Placental pericyte (primary cell): ENCODE data around the gene IL24. TPM values are rescaled to one million over a fixed set of nuclear protein-coding genes. Genes with fewer than 3 reads are reported as not detected.

ENCODE experiments used
- total RNA-seq: library from RNA; depleted of rRNA; stranded (reverse); fragments of >200 nt; gene quantifications from 2 replicates; pipeline ENCODE4 v1.2.3, GENCODE V29; 2012

IL24 gene
- 164 and 175 TPM in 2 replicates for total RNA-seq

GRCh38 chr1:206897175-206897574 is at the start of gene IL24:
TSS of gene IL24 (plus strand) at chr1:206897443. CDS start at chr1:206897833, 390 bp downstream.

GRCh38 chr1:206864939-206865671 is 32.1 kb upstream of the IL24 start, which contains the start of gene IL20:
TSS of gene IL20 (plus strand) at chr1:206865623. CDS start at chr1:206865853, 230 bp downstream.

GRCh38 chr1:206921772-206922265 is 24.6 kb downstream of the IL24 start, which contains the start of gene FCMR:
TSS of gene FCMR (minus strand) at chr1:206921941. CDS start at chr1:206921854, 87 bp downstream.

GRCh38 chr1:206946261-206946660 is 49.0 kb downstream of the IL24 start, which contains the start of gene PIGR:
TSS of gene PIGR (minus strand) at chr1:206946466. CDS start at chr1:206940531, 5,935 bp downstream.

Other genes with a start within 250 kb of the IL24 start
- 65.9 and 76.2 TPM in 2 replicates for gene MAPKAPK2, start 212.5 kb upstream of the IL24 start, total RNA-seq
- gene IL19, start 126.7 kb upstream of the IL24 start, total RNA-seq, result 0.14 and 1.8 TPM in 2 replicates
- gene IL10, start 124.9 kb upstream of the IL24 start, total RNA-seq, result 0.22 and 0.86 TPM in 2 replicates
- 0.29 and 0.44 TPM in 2 replicates for gene IL20, start 31.8 kb upstream of the IL24 start, total RNA-seq
- 4.3 and 7.7 TPM in 2 replicates for gene FCMR, start 24.5 kb downstream of the IL24 start, total RNA-seq
- gene PIGR, start 49.0 kb downstream of the IL24 start, total RNA-seq, result not detected in 2 replicates
- gene FCAMR, start 73.0 kb downstream of the IL24 start, total RNA-seq, result not detected in 2 replicates
- 0.14 TPM in 1 of 2 replicates, not detected in the other for gene C1orf116, start 135.3 kb downstream of the IL24 start, total RNA-seq
- gene YOD1, start 153.8 kb downstream of the IL24 start, total RNA-seq, result 6.1 and 13.5 TPM in 2 replicates
- gene PFKFB2, start 155.8 kb downstream of the IL24 start, total RNA-seq, result 5.3 and 7.4 TPM in 2 replicates
- gene C4BPB, start 191.4 kb downstream of the IL24 start, total RNA-seq, result 0.72 and 2.4 TPM in 2 replicates
- not detected in 2 replicates for gene C4BPA, start 206.8 kb downstream of the IL24 start, total RNA-seq